Fibroblast of villous mesenchyme (primary cell): ENCODE data around the gene PI16. TPM values are rescaled to one million over a fixed set of nuclear protein-coding genes. Genes with fewer than 3 reads are reported as not detected.

Experiments
- DNase-seq: peaks from one replicate; pipeline ENCODE4 v3.0.0-alpha.2; 2010; ENCODE audit warnings: low read depth
- H3K4me3 ChIP-seq: 2 replicates; pipeline ENCODE4 v1.5.1; 2011; ENCODE audit warnings: low read depth, mild to moderate bottlenecking, low read length
- CTCF ChIP-seq: IDR thresholded peaks from 2 replicates; pipeline ENCODE4 v1.5.1; 2012; ENCODE audit warnings: low read depth, mild to moderate bottlenecking, low read length; ENCODE audit not compliant: insufficient read depth
- total RNA-seq: library from RNA; depleted of rRNA; stranded (reverse); fragments of >200 nt; gene quantifications from 2 replicates; pipeline ENCODE4 v1.2.3, GENCODE V29; 2012

Gene PI16
- total RNA-seq, 1 donor = under 0.01 TPM

- DNase-seq = no peak
- TF ChIP-seq CTCF = no peak
These were observed 53.0 kb downstream of the PI16 start for GRCh38 chr6:37007340-37008043.

GRCh38 chr6:37008484-37009465, 54.2 kb downstream of the PI16 start:
- peak; percentile 7 for DNase-seq
- no peak for TF ChIP-seq CTCF
- no peak overlapping the region for H3K4me3 ChIP-seq

More at GRCh38 chr6:37007340-37008043, 53.0 kb downstream of the PI16 start:
- no peak overlapping the region for H3K4me3 ChIP-seq

GRCh38 chr6:37010402-37010892, 55.9 kb downstream of the PI16 start:
- TF ChIP-seq CTCF = no peak
- no peak overlapping the region for H3K4me3 ChIP-seq
- no peak for DNase-seq

DNA sequence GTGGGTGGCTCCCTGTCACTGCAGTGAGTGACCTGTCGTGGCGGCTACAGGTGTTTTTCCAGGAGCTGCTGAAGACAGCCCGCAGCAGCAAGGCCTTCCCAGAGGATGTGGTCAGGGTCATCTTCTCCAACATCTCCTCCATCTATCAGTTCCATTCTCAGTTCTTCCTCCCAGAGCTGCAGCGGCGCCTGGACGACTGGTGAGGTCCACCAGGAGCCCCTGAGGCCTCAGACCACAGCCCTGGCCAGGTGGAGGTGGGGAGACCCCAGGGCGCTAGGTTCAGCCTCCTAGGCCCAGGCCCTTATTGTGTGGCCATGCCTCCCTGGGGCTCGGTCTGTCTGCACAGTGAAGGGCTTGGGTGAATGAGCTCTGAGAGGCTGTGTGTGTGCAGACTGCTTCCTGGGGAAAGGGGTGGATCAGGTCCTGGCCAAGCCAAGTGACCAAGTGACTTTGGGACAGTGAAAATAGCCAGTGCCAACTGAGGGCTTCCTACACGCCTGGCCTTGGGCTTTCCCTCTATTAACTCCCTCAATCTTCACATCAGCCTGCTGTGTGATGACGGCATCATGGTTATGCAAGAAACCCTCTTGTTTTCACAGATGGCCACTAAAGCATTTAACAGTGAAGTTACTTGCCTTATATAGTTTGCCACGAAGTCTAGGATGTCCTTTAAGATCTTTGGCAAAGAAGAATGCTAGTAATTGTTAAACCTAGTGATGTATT, 57.3 kb downstream of the PI16 start:
- no peak for TF ChIP-seq CTCF
- no peak overlapping the region for H3K4me3 ChIP-seq
- peak; percentile 93 for DNase-seq

- H3K4me3 ChIP-seq = no peak overlapping the region
- no peak for DNase-seq
- TF ChIP-seq CTCF = no peak
These were observed 59.3 kb downstream of the PI16 start for GRCh38 chr6:37013516-37014491.

Other genes with a start within 250 kb of the PI16 start
- gene CPNE5, start 115.3 kb upstream of the PI16 start, total RNA-seq = under 0.01 and 0.32 TPM in 2 replicates
- 25.4 and 55.3 TPM in 2 replicates for gene PPIL1, start 79.9 kb upstream of the PI16 start, total RNA-seq
- 48.3 and 63.9 TPM in 2 replicates for gene C6orf89, start 68.8 kb upstream of the PI16 start, total RNA-seq
- gene MTCH1, start 31.5 kb downstream of the PI16 start, total RNA-seq = 224 and 228 TPM in 2 replicates
- gene FGD2, start 50.9 kb downstream of the PI16 start, total RNA-seq = not detected in 2 replicates
- 22.9 and 28.0 TPM in 2 replicates for gene PIM1, start 215.4 kb downstream of the PI16 start, total RNA-seq